HepG2 (cell line): ENCODE results near the gene RPL19. TPM values are rescaled to one million over a fixed set of nuclear protein-coding genes. Genes with fewer than 3 reads are reported as not detected.
A peak's percentile ranks its signal among the peaks of the same experiment; 100 is the strongest.

Experiments
- ATAC-seq: fragments of 200-7000 bp; cut with Tn5 transposase; 3 replicates; pipeline ENCODE4 v1.9.1; 2020; ENCODE audit warnings: mild to moderate bottlenecking, moderate library complexity
- Bru-seq: library from RNA; stranded (reverse); fragments of 400-500 nt; gene quantifications from one replicate; lab custom pipeline; 2021; lab: Mats Ljungman, UMichigan
- BruChase-seq, 2 experiments: library from RNA; stranded (reverse); fragments of 400-500 nt; gene quantifications; one replicate each; lab custom pipeline; 2021; lab: Mats Ljungman, UMichigan
- BruUV-seq: library from RNA; stranded (reverse); fragments of 400-500 nt; replicated peaks from 2 replicates; lab custom pipeline; 2021; lab: Mats Ljungman, UMichigan
- CTCF ChIA-PET: fragments of 300-600 bp; formaldehyde crosslinking; extraction: SDS; loops from one replicate; lab custom pipeline; 2021; ENCODE audit warnings: low total read pairs, inconsistent platforms, low intra/inter-chr PET ratio; lab: Yijun Ruan, JAX
- POLR2A ChIA-PET: fragments of 350-600 bp; sonication (Branson Sonifier 250); formaldehyde crosslinking; loops from one replicate; lab custom pipeline; 2020; ENCODE audit warnings: antibody characterized with exemption, inconsistent platforms; lab: Yijun Ruan, JAX
- DNase-seq: peaks from one replicate; pipeline ENCODE4 v3.0.0-alpha.2; 2015; ENCODE audit warnings: low spot score
- FAIRE-seq: peaks from 3 replicates; lab custom pipeline; 2011; peaks lifted over from hg19 to GRCh38; lab: Jason Lieb, UNC
- H2AFZ ChIP-seq: one replicate; pipeline ENCODE4 v1.6.1; 2011; ENCODE audit warnings: low read length, inconsistent platforms
- H3K27ac ChIP-seq: fragments of 300-600 bp; 3 replicates; pipeline ENCODE4 v1.8.0; 2011; ENCODE audit warnings: mixed run types, mild to moderate bottlenecking, mixed read lengths, low read length, inconsistent platforms; ENCODE audit not compliant: insufficient read depth; ENCODE audit errors: extremely low read length
- H3K27me3 ChIP-seq, 2 experiments: fragments of 200-600 bp in 1 of 2; 2 replicates in 1 of 2; 3 replicates in 1 of 2; pipeline versions ENCODE4 v1.6.0 to v1.8.0; 2011; ENCODE audit warnings: low read length in 2 of 2, mild to moderate bottlenecking in 2 of 2, moderate library complexity in 2 of 2, inconsistent platforms in 1 of 2; ENCODE audit not compliant: insufficient read depth in 2 of 2, control insufficient read depth in 1 of 2
- H3K36me3 ChIP-seq, 2 experiments: fragments of 200-600 bp in 1 of 2; replicated peaks in 1 of 2; 2 replicates in 1 of 2; 3 replicates in 1 of 2; pipeline versions ENCODE4 v1.5.1 to v1.8.0; 2011; ENCODE audit warnings: low read length in 2 of 2, inconsistent platforms in 1 of 2; ENCODE audit not compliant: insufficient read depth in 2 of 2, control insufficient read depth in 1 of 2
- H3K4me1 ChIP-seq: 2 replicates; pipeline ENCODE4 v1.5.1; 2012; ENCODE audit warnings: low read length, inconsistent platforms; ENCODE audit not compliant: insufficient read depth
- H3K4me2 ChIP-seq: 2 replicates; pipeline ENCODE4 v1.6.0; 2011; ENCODE audit warnings: low read depth, low read length, inconsistent platforms
- H3K4me3 ChIP-seq, 3 experiments: fragments of 200-600 bp in 1 of 3; sonication (generic), shearing (Covaris generic) in 1 of 3; replicated peaks in 1 of 3; 2 replicates each; pipeline ENCODE4 v1.5.1; 2011 to 2016; ENCODE audit warnings: low read length in 3 of 3, inconsistent platforms in 2 of 3, low read depth in 2 of 3, mild to moderate bottlenecking in 2 of 3, control low read depth in 1 of 3, mixed read lengths in 1 of 3; ENCODE audit not compliant: insufficient read depth in 1 of 3
- H3K79me2 ChIP-seq: one replicate; pipeline ENCODE4 v1.6.1; 2011; ENCODE audit warnings: low read length, inconsistent platforms; ENCODE audit not compliant: insufficient read depth
- H3K9ac ChIP-seq: 2 replicates; pipeline ENCODE4 v1.6.0; 2011; ENCODE audit warnings: mild to moderate bottlenecking, low read depth, low read length, inconsistent platforms; ENCODE audit not compliant: insufficient read depth
- H3K9me3 ChIP-seq: 2 replicates; pipeline ENCODE4 v1.5.1; 2012; ENCODE audit warnings: mild to moderate bottlenecking, low read length
- H4K20me1 ChIP-seq: 2 replicates; pipeline ENCODE4 v1.6.0; 2011; ENCODE audit warnings: inconsistent platforms, mild to moderate bottlenecking, low read length, moderate library complexity; ENCODE audit not compliant: insufficient read depth
- EED ChIP-seq: sonication (generic); formaldehyde crosslinking; IDR thresholded peaks from 2 replicates; pipeline ENCODE4 v1.5.0; 2020; ENCODE audit warnings: mild to moderate bottlenecking, missing genetic modification reagents
- FLYWCH1 ChIP-seq: sonication (generic); formaldehyde crosslinking; IDR thresholded peaks from 2 replicates; pipeline ENCODE4 v1.8.1; 2023; ENCODE audit warnings: mild to moderate bottlenecking, missing genetic modification reagents
- GATAD2A ChIP-seq: IDR thresholded peaks from 2 replicates; pipeline ENCODE4 v1.6.1; 2016
- MAZ ChIP-seq, 2 experiments: sonication (generic) in 1 of 2; formaldehyde crosslinking in 1 of 2; IDR thresholded peaks; 2 replicates each; pipeline versions ENCODE4 v1.5.0 to v1.6.1; 2012 to 2020; ENCODE audit warnings: low read depth in 2 of 2, mild to moderate bottlenecking in 2 of 2, borderline replicate concordance in 1 of 2, improper control_type of control experiment in 1 of 2, low read length in 1 of 2, missing genetic modification reagents in 1 of 2, moderate library complexity in 1 of 2
- PPARG ChIP-seq: conservative IDR thresholded peaks from 2 replicates; pipeline ENCODE4 v1.6.1; 2016; ENCODE audit warnings: missing biosample characterization, missing genetic modification reagents
- REPIN1 ChIP-seq: sonication (generic); formaldehyde crosslinking; IDR thresholded peaks from 2 replicates; pipeline ENCODE4 v1.8.0; 2022; ENCODE audit warnings: missing genetic modification reagents, low read depth, mild to moderate bottlenecking, borderline replicate concordance
- TAF1 ChIP-seq: sonication (generic); formaldehyde crosslinking; IDR thresholded peaks from 2 replicates; pipeline ENCODE4 v1.4.0; 2020; ENCODE audit warnings: missing genetic modification reagents
- TFDP1 ChIP-seq: IDR thresholded peaks from 2 replicates; pipeline ENCODE4 v1.6.1; 2016; ENCODE audit warnings: missing compliant biosample characterization, missing genetic modification reagents, borderline replicate concordance
- ZBTB39 ChIP-seq: sonication (generic); formaldehyde crosslinking; IDR thresholded peaks from 2 replicates; pipeline ENCODE4 v1.5.0; 2020; ENCODE audit warnings: missing genetic modification reagents
- ZNF136 ChIP-seq: sonication (generic); formaldehyde crosslinking; IDR thresholded peaks from 2 replicates; pipeline ENCODE4 v1.8.1; 2022; ENCODE audit warnings: low read depth, mild to moderate bottlenecking, moderate library complexity, missing genetic modification reagents
- WGBS: methylation state at CpG from one replicate; pipeline ENCODE4 v1.1.6; 2017; ENCODE audit warnings: low lambda C conversion rate; 5-methylcytosine and 5-hydroxymethylcytosine counted together
- in situ Hi-C: cut with HindIII; loops from 2 replicates; pipeline ENCODE4 v1.10.0; 2017; ENCODE audit warnings: low pct_unique_long_range_greater_than_20kb; ENCODE audit not compliant: extremely low pct_ligation_motif_present
- intact Hi-C: fragments of 100-400 bp; cut with micrococcal nuclease; formaldehyde crosslinking; loops from one replicate; pipeline ENCODE4 v1.10.0; 2022; ENCODE audit not compliant: unreplicated experiment
- long read RNA-seq, 2 experiments: library from RNA in 1 of 2; library from polyadenylated mRNA in 1 of 2; stranded (forward) in 1 of 2; unstranded in 1 of 2; transcript quantifications; one replicate each; pipeline ENCODE4 v2.0.0, GENCODE V29; 2019 to 2022
- polyA minus RNA-seq, 3 experiments: library from RNA; depleted of rRNA, polyadenylated mRNA; stranded (reverse); fragments of >200 nt; gene quantifications; 2 replicates each; pipeline ENCODE4 v1.2.3, GENCODE V29; 2011; ENCODE audit warnings: low replicate concordance in 1 of 3
- polyA plus RNA-seq, 8 experiments: library from polyadenylated mRNA; depleted of rRNA in 3 of 8; stranded (reverse) in 7 of 8; unstranded in 1 of 8; fragments of >200 nt; fragmentation: Illumina TruSeq in 4 of 8; extraction: Trizol in 4 of 8; gene quantifications; 2 replicates each; pipeline versions ENCODE4 v1.2.1 to v1.2.3, GENCODE V29; 2011 to 2016; ENCODE audit warnings: low read depth in 4 of 8, missing spikeins in 1 of 8, mixed read lengths in 1 of 8; ENCODE audit not compliant: insufficient read depth in 1 of 8
- total RNA-seq, 5 experiments: library from RNA; depleted of rRNA; stranded (reverse); fragments of >200 nt; fragmentation: Illumina TruSeq; extraction: Trizol; gene quantifications; 2 replicates each; pipeline ENCODE4 v1.2.3, GENCODE V29; 2016; ENCODE audit warnings: low read depth in 1 of 5

RPL19 gene
- total RNA-seq (2016; rRNA removed; fragmentation: Illumina TruSeq; extraction: Trizol) (2,768 and 3,257 TPM in 2 replicates), polyA plus RNA-seq (2011; rRNA removed) (2,522 and 2,554 TPM in 2 replicates), polyA minus RNA-seq (2011; rRNA and poly(A)+ RNA removed; ENCODE audit: low replicate concordance) (413 and 602 TPM in 2 replicates), Bru-seq, nascent RNA (percentile 99 among the genes with signal in this experiment), BruChase-seq, experiment 1, labeled RNA remaining after a 6-hour chase (percentile 99 among the genes with signal in this experiment), BruChase-seq, experiment 2, labeled RNA remaining after a 2-hour chase (percentile 99 among the genes with signal in this experiment)
- total RNA-seq (2016; cell fraction: cytosol; rRNA removed; fragmentation: Illumina TruSeq; extraction: Trizol; ENCODE audit: low read depth): 3,353 and 3,708 TPM in 2 replicates
- 2,694 and 3,334 TPM in 2 replicates for total RNA-seq (2016; cell fraction: insoluble cytoplasmic fraction; rRNA removed; fragmentation: Illumina TruSeq; extraction: Trizol)
- 5,175 and 5,294 TPM in 2 replicates for total RNA-seq (2016; cell fraction: membrane; rRNA removed; fragmentation: Illumina TruSeq; extraction: Trizol)
- 990 and 1,076 TPM in 2 replicates for total RNA-seq (2016; cell fraction: nucleus; rRNA removed; fragmentation: Illumina TruSeq; extraction: Trizol)
- polyA plus RNA-seq (2011; cell fraction: cytosol; rRNA removed): 3,383 and 3,728 TPM in 2 replicates
- polyA plus RNA-seq (2011; cell fraction: nucleus; rRNA removed): 768 and 1,029 TPM in 2 replicates
- polyA plus RNA-seq (2012): 2,340 and 2,506 TPM in 2 replicates
- polyA plus RNA-seq (2016; cell fraction: cytosol; fragmentation: Illumina TruSeq; extraction: Trizol; ENCODE audit: low read depth): 5,160 and 5,701 TPM in 2 replicates
- 4,287 and 4,430 TPM in 2 replicates for polyA plus RNA-seq (2016; cell fraction: insoluble cytoplasmic fraction; fragmentation: Illumina TruSeq; extraction: Trizol; ENCODE audit: low read depth)
- 6,675 and 6,831 TPM in 2 replicates for polyA plus RNA-seq (2016; cell fraction: membrane; fragmentation: Illumina TruSeq; extraction: Trizol; ENCODE audit: low read depth)
- polyA plus RNA-seq (2016; cell fraction: nucleus; fragmentation: Illumina TruSeq; extraction: Trizol; ENCODE audit: insufficient read depth, low read depth): 2,116 and 2,174 TPM in 2 replicates
- polyA minus RNA-seq (2011; cell fraction: cytosol; rRNA and poly(A)+ RNA removed): 764 and 846 TPM in 2 replicates
- 184 and 212 TPM in 2 replicates for polyA minus RNA-seq (2011; cell fraction: nucleus; rRNA and poly(A)+ RNA removed)
- long read RNA-seq, experiment 1, transcript RPL19-204 (6 exons, 690 nt): minor isoform, 5 of 3,298 reads
- long read RNA-seq, experiment 1, transcript RPL19-203 (6 exons, 1,051 nt): minor isoform, 13 of 3,298 reads
- long read RNA-seq, experiment 1, transcript RPL19-201 (6 exons, 737 nt): major isoform, 2,462 of 3,298 reads
- long read RNA-seq, experiment 1, partial matches to known transcripts: 758 of 3,298 reads
- long read RNA-seq, experiment 1, other reads (novel, unspliced or antisense): 59 of 3,298 reads
- long read RNA-seq, experiment 2, transcript RPL19-201 (6 exons, 737 nt): major isoform, 1,565 of 4,705 reads
- long read RNA-seq, experiment 2, transcript RPL19-203 (6 exons, 1,051 nt): minor isoform, 16 of 4,705 reads
- long read RNA-seq, experiment 2, transcript RPL19-206 (3 exons, 402 nt): minor isoform, 5 of 4,705 reads
- long read RNA-seq, experiment 2, transcript RPL19-204 (6 exons, 690 nt): minor isoform, 8 of 4,705 reads
- long read RNA-seq, experiment 2, partial matches to known transcripts: 2,902 of 4,705 reads
- long read RNA-seq, experiment 2, other reads (novel, unspliced or antisense): 209 of 4,705 reads

GRCh38 chr17:39200070-39200879 lies at the start of gene RPL19:
TSS of gene RPL19 (plus strand) at chr17:39200283. CDS start at chr17:39200345, 62 bp downstream.
- Histone ChIP-seq H3K4me3 (peak within 1 kb of the TSS; percentile 65 to 92 (median 77)), H3K36me3 (peaks cover 26 to 35% of the 10 kb centered on the region in 2 experiments), H3K9ac (peak within 1 kb of the TSS; percentile 98), H3K4me1 (peaks cover 53% of the 10 kb centered on the region), H4K20me1 (peaks cover 23% of the 10 kb centered on the region), H2AFZ (peak within 1 kb of the TSS; percentile 100), H3K4me2 (peak within 1 kb of the TSS; percentile 94), H3K79me2 (peaks cover 23% of the 10 kb centered on the region), H3K9me3 (no peaks in the 10 kb centered on the region), H3K27ac (peak within 1 kb of the TSS; percentile 97), H3K27me3 (no peaks in the 10 kb centered on the region; a peak in 1 of 5 replicates)
- peak; percentile 63 for ATAC-seq
- POLR2A ChIA-PET: interaction anchor here (0.6 to 1.6 kb wide), 39 partner anchors 9 to 704 kb away, joined by 3 to 28 read pairs (median 5); partner anchors contain the start of genes CDK12, CWC25, FBXL20 and LASP1
- WGBS: under 1% methylated on average over 42 of the region's 52 CpGs
- FAIRE-seq: peak; percentile 43
- CTCF ChIA-PET: no interaction called here
- intact Hi-C loops: no loop called here
- no TSS peak for BruUV-seq
- in situ Hi-C loops: no loop called here
- DNase-seq: no peak
- TF ChIP-seq ZNF136 (CRISPR knock-in tag) (peak; percentile 58; the same call in 1 of the 2 replicates), FLYWCH1 (CRISPR knock-in tag) (no peak), TFDP1 (CRISPR knock-in tag) (peak; percentile 23; the same call in 1 of the 2 replicates), TAF1 (CRISPR knock-in tag) (peak; percentile 95), EED (peak; percentile 94), REPIN1 (CRISPR knock-in tag) (no peak; the same call in 1 of the 2 replicates), MAZ (IDR thresholded peaks at IDR 0.05; ENCODE audit: borderline replicate concordance, low read depth, low read length) (no peak), MAZ (CRISPR knock-in tag; IDR thresholded peaks at IDR 0.05; ENCODE audit: low read depth) (peak; percentile 87), GATAD2A (CRISPR knock-in tag) (no peak; the same call in 1 of the 2 replicates), PPARG (no peak), ZBTB39 (CRISPR knock-in tag) (0 out of 2 replicates have a peak, but pooled peaks have one; percentile 38)
